A549 treated with RU486 at 1 μM for 4 hours (cell line): ENCODE measurements around the gene OR10A6. TPM values are rescaled to one million over a fixed set of nuclear protein-coding genes. Genes with fewer than 3 reads are reported as not detected.

Experiments used
- total RNA-seq: library from RNA; stranded (reverse); fragments of 200-300 nt; extraction: Qiagen RNA extraction; gene quantifications from 5 replicates; pipeline ENCODE4 v1.2.3, GENCODE V29; 2022; ENCODE audit warnings: low read depth

The OR10A6 gene
- total RNA-seq: not detected in 5 replicates

GRCh38 chr11:7931168-7931567, at the start of gene OR10A6:
OR10A6 (minus strand) TSS chr11:7931268; CDS start chr11:7928662, 2,606 bp downstream.

GRCh38 chr11:7965386-7965785, 34.3 kb upstream of the OR10A6 start, which contains the start of gene NLRP10:
NLRP10 (minus strand) TSS chr11:7965447; CDS start chr11:7963495, 1,952 bp downstream.

GRCh38 chr11:7941608-7942007, 10.5 kb upstream of the OR10A6 start, which contains the start of gene OR10A3:
OR10A3 (minus strand) TSS chr11:7941708; CDS start chr11:7939520, 2,188 bp downstream.

Other genes starting within 250 kb of the OR10A6 start
- not detected in 5 replicates for gene OVCH2, start 224.8 kb downstream of the OR10A6 start, total RNA-seq
- gene OR5P2, start 134.3 kb downstream of the OR10A6 start, total RNA-seq: not detected in 5 replicates
- not detected in 5 replicates for gene OR5P3, start 100.4 kb downstream of the OR10A6 start, total RNA-seq
- not detected in 5 replicates for gene OR10A3, start 10.4 kb upstream of the OR10A6 start, total RNA-seq
- not detected in 5 replicates for gene NLRP10, start 34.2 kb upstream of the OR10A6 start, total RNA-seq
- gene EIF3F, start 56.1 kb upstream of the OR10A6 start, total RNA-seq: 318 to 343 TPM (median 324 TPM) in 5 replicates
- gene TUB, start 149.9 kb upstream of the OR10A6 start, total RNA-seq: 5.2 to 8.0 TPM (median 7.4 TPM) in 5 replicates
- gene RIC3, start 237.8 kb upstream of the OR10A6 start, total RNA-seq: 1.8 to 2.5 TPM (median 2.4 TPM) in 5 replicates